AG04450 (cell line): ENCODE results near the gene ACP1. TPM values are rescaled to one million over a fixed set of nuclear protein-coding genes. Genes with fewer than 3 reads are reported as not detected.

ENCODE experiments used
- CTCF ChIA-PET: fragments of 300-600, 350-600 bp; formaldehyde crosslinking; extraction: SDS; loops from one replicate; lab custom pipeline; 2022; ENCODE audit warnings: antibody characterized with exemption, inconsistent platforms; lab: Charles Lee
- POLR2A ChIA-PET: fragments of 350-600 bp; formaldehyde crosslinking; extraction: SDS; loops from one replicate; lab custom pipeline; 2021; ENCODE audit warnings: antibody characterized with exemption, inconsistent platforms; lab: Yijun Ruan, JAX
- DNase-seq: peaks from one replicate; pipeline ENCODE4 v3.0.0-alpha.2; 2011; ENCODE audit warnings: low read depth, low spot score
- H3K27ac ChIP-seq: one replicate; pipeline ENCODE4 v1.5.1; 2012; ENCODE audit warnings: low read depth, low read length, control low read depth
- H3K27me3 ChIP-seq: one replicate; pipeline ENCODE4 v1.6.0; 2012; ENCODE audit warnings: low read length; ENCODE audit not compliant: control insufficient read depth, insufficient read depth
- H3K4me3 ChIP-seq: 2 replicates; pipeline ENCODE4 v1.5.1; 2011; ENCODE audit warnings: mild to moderate bottlenecking, low read depth, low read length, control low read depth
- H3K9me3 ChIP-seq: 2 replicates; pipeline ENCODE4 v1.5.1; 2012; ENCODE audit warnings: low read length; ENCODE audit not compliant: control insufficient read depth, insufficient read depth
- CTCF ChIP-seq: IDR thresholded peaks from 2 replicates; pipeline ENCODE4 v1.5.1; 2011; ENCODE audit warnings: low read depth, low read length, control low read depth, inconsistent platforms
- polyA plus RNA-seq: library from polyadenylated mRNA; depleted of rRNA; stranded (reverse); fragments of >200 nt; gene quantifications from 2 replicates; pipeline ENCODE4 v1.2.3, GENCODE V29; 2011

Gene ACP1
- polyA plus RNA-seq, 1 experiment: 126 TPM

- H3K9me3 ChIP-seq: no peaks in the 10 kb centered on the region; the same call in 1 of the 2 replicates
- H3K27ac ChIP-seq: no peak overlapping the region
- DNase-seq: no peak
- ChIA-PET POLR2A (no interaction called here), CTCF (interaction anchor here (0.7 to 2.8 kb wide), 3 partner anchors 8 to 36 kb away, joined by 3 to 19 read pairs (median 4); no protein-coding TSS in a partner anchor)
- no peak overlapping the region for H3K4me3 ChIP-seq
- TF ChIP-seq CTCF: no peak
- no peaks in the 10 kb centered on the region for H3K27me3 ChIP-seq
Observed at GRCh38 chr2:254241-254640, 10.5 kb upstream of the ACP1 start.

- DNase-seq: no peak
- H3K9me3 ChIP-seq: no peaks in the 10 kb centered on the region; the same call in 1 of the 2 replicates
- POLR2A ChIA-PET: no interaction called here
- H3K27ac ChIP-seq: no peak overlapping the region
- TF ChIP-seq CTCF: no peak
- CTCF ChIA-PET: interaction anchor here (1.2 to 2.8 kb wide), 4 partner anchors 9 to 35 kb away, joined by 3 to 19 read pairs (median 6); no protein-coding TSS in a partner anchor
- H3K27me3 ChIP-seq: no peaks in the 10 kb centered on the region
- no peak overlapping the region for H3K4me3 ChIP-seq
Observed at GRCh38 chr2:255195-255594, 9.6 kb upstream of the ACP1 start.

DNA sequence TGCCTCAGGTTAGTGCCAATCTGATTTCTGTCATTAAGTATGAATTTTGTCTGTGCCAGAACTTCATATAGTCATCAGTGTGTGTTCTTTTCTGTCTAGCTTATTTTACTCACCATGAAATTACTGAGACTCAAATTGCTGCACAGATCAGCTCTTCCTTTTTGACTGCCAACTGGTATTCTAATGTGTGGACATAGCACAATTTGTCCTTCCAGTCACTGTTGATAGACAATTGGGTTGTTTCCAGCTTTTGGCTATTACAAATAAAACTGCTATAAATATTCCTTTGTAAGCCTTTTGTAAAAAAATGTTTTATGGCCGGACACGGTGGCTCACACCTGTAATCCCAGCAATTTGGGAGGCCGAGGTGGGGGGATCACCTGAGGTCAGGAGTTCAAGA is 8.7 kb upstream of the ACP1 start:
- DNase-seq: no peak
- POLR2A ChIA-PET: no interaction called here
- Histone ChIP-seq H3K9me3 (no peaks in the 10 kb centered on the region; the same call in 1 of the 2 replicates), H3K27ac (no peak overlapping the region), H3K4me3 (no peak overlapping the region), H3K27me3 (no peaks in the 10 kb centered on the region)
- no peak for TF ChIP-seq CTCF
- CTCF ChIA-PET: interaction anchor here (1.3 to 2.8 kb wide), 2 partner anchors 10 to 34 kb away, joined by 9 to 19 read pairs; no protein-coding TSS in a partner anchor

DNA sequence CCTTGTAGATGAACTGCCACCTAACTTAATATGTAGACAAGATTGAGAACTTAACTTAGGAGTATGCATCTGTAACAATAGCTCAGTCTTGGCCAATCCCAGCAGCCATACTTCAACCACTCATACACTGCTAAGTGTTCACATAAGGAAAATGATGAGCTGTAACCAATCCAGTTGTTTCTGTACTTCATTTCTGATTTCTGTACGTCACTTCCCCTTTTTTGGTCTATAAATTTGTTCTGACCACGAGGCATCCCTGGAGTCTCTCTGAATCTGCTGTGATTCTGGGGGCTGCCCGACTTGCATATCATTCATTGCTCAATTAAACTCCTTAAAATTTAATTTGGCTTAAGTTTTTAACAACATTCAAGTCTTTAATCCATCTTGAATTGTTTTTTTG is 7.3 kb upstream of the ACP1 start:
- no peak overlapping the region for H3K27ac ChIP-seq
- H3K4me3 ChIP-seq: no peak overlapping the region
- no peaks in the 10 kb centered on the region; the same call in 1 of the 2 replicates for H3K9me3 ChIP-seq
- DNase-seq: no peak
- ChIA-PET POLR2A (no interaction called here), CTCF (interaction anchor here (0.7 to 6.5 kb wide), 2 partner anchors 10 to 75 kb away, joined by 8 to 62 read pairs; no protein-coding TSS in a partner anchor)
- TF ChIP-seq CTCF: no peak
- no peaks in the 10 kb centered on the region for H3K27me3 ChIP-seq

DNA sequence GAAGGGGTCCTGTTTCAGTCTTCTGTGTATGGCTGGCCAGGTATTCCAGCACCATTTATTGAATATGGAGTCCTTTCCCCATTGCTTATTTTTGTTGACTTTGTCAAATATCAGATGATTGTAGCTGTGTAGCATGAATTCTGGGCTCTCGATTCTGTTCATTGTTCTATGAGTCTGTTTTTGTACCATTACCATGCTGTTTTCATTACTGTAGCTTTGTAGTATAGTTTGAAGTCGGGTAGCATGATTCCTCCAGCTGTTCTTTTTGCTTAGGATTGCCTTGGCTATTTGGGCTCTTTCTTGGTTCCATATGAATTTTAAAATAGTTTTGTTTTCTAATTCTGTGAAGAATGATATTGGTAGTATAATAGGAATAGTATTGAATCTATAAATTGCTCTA is 6.9 kb upstream of the ACP1 start:
- no peak for DNase-seq
- Histone ChIP-seq H3K27me3 (no peaks in the 10 kb centered on the region), H3K9me3 (no peaks in the 10 kb centered on the region; the same call in 1 of the 2 replicates), H3K27ac (no peak overlapping the region), H3K4me3 (no peak overlapping the region)
- TF ChIP-seq CTCF: no peak
- ChIA-PET CTCF (interaction anchor here (1.3 to 6.5 kb wide), 2 partner anchors 10 to 32 kb away, joined by 7 to 62 read pairs; no protein-coding TSS in a partner anchor), POLR2A (no interaction called here)
